ENCODE measurements around the gene DCTD. TPM values are rescaled to one million over a fixed set of nuclear protein-coding genes. Genes with fewer than 3 reads are reported as not detected.

Gene DCTD
- total RNA-seq, 4 donors from 2014 or later: 99.3 to 150 (median 119) TPM

- no peaks in the 10 kb centered on the region for H3K36me3 ChIP-seq
- intact Hi-C loops (cut with DNase I): loop anchor here (10.0 kb wide), 1 partner anchor 123 kb away; no protein-coding TSS in a partner anchor
- no peak overlapping the region for H3K4me3 ChIP-seq (replicated peaks in 1 of 3)
- no peaks in the 10 kb centered on the region for H3K27me3 ChIP-seq
- WGBS, 2 donors: 80 to 85% methylated on average over 3 of the region's 3 CpGs
- H3K9me3 ChIP-seq: no peaks in the 10 kb centered on the region
- TF ChIP-seq CTCF (IDR thresholded peaks at IDR 0.05) (no peak), POLR2A (IDR thresholded peaks at IDR 0.05) (no peak)
- peaks cover 13% of the 10 kb centered on the region in 2 donors for H3K4me1 ChIP-seq
- no peak overlapping the region for H3K27ac ChIP-seq
- no peak for DNase-seq
Observed at GRCh38 chr4:182927505-182927904, 10.3 kb upstream of the DCTD start.

- H3K9me3 ChIP-seq: no peaks in the 10 kb centered on the region
- peaks cover 4 to 8% of the 10 kb centered on the region in 2 donors for H3K4me1 ChIP-seq
- 89 to 96% methylated on average over 1 of the region's 1 CpG for WGBS, 2 donors
- TF ChIP-seq POLR2A (IDR thresholded peaks at IDR 0.05) (no peak), CTCF (IDR thresholded peaks at IDR 0.05) (no peak)
- DNase-seq: no peak
- H3K27ac ChIP-seq: no peak overlapping the region
- no peak overlapping the region for H3K4me3 ChIP-seq (replicated peaks in 1 of 3)
- no peaks in the 10 kb centered on the region for H3K36me3 ChIP-seq
- intact Hi-C loops (cut with DNase I): loop anchor here (10.0 kb wide), 1 partner anchor 121 kb away; no protein-coding TSS in a partner anchor
- H3K27me3 ChIP-seq: no peaks in the 10 kb centered on the region
Observed at GRCh38 chr4:182925855-182926254, 8.7 kb upstream of the DCTD start.

- 60 to 69% methylated on average over 10 of the region's 10 CpGs for WGBS, 2 donors
- peak; percentile 75 to 76 for DNase-seq
Observed at GRCh38 chr4:182925298-182925757, 8.1 kb upstream of the DCTD start.

GRCh38 chr4:182924497-182924896 is 7.3 kb upstream of the DCTD start:
- Histone ChIP-seq H3K9me3 (no peaks in the 10 kb centered on the region), H3K4me1 (peaks cover 9 to 16% of the 10 kb centered on the region in 2 donors), H3K4me3 (replicated peaks in 1 of 3) (no peak overlapping the region), H3K27ac (no peak overlapping the region), H3K36me3 (no peaks in the 10 kb centered on the region), H3K27me3 (no peaks in the 10 kb centered on the region)
- WGBS, 2 donors: 87 to 94% methylated on average over 7 of the region's 7 CpGs
- TF ChIP-seq POLR2A (IDR thresholded peaks at IDR 0.05): no peak
- no peak for TF ChIP-seq CTCF (IDR thresholded peaks at IDR 0.05)
- intact Hi-C loops (cut with DNase I): loop anchor here (10.0 kb wide), 1 partner anchor 120 kb away; no protein-coding TSS in a partner anchor
- DNase-seq: no peak

More at GRCh38 chr4:182925298-182925757, 8.1 kb upstream of the DCTD start:
- Histone ChIP-seq H3K4me3 (replicated peaks in 1 of 3) (no peak overlapping the region), H3K4me1 (peaks cover 4 to 8% of the 10 kb centered on the region in 2 donors), H3K27ac (no peak overlapping the region), H3K9me3 (no peaks in the 10 kb centered on the region), H3K36me3 (no peaks in the 10 kb centered on the region), H3K27me3 (no peaks in the 10 kb centered on the region)
- peak in 4 of 6 experiments; percentile 39 to 57 (median 54) for TF ChIP-seq CTCF (IDR thresholded peaks at IDR 0.05)
- TF ChIP-seq POLR2A (IDR thresholded peaks at IDR 0.05): no peak
- intact Hi-C loops (cut with DNase I): loop anchor here (10.0 kb wide), 1 partner anchor 121 kb away; no protein-coding TSS in a partner anchor

- TF ChIP-seq CTCF (IDR thresholded peaks at IDR 0.05) (no peak), POLR2A (IDR thresholded peaks at IDR 0.05) (no peak)
- no peak for DNase-seq
- WGBS, 2 donors: 92 to 93% methylated on average over 10 of the region's 10 CpGs
Observed at GRCh38 chr4:182923796-182924340, 6.7 kb upstream of the DCTD start.

More at GRCh38 chr4:182923796-182924340, 6.7 kb upstream of the DCTD start:
- Histone ChIP-seq H3K27me3 (no peaks in the 10 kb centered on the region), H3K27ac (no peak overlapping the region), H3K4me3 (replicated peaks in 1 of 3) (no peak overlapping the region), H3K36me3 (no peaks in the 10 kb centered on the region), H3K4me1 (peaks cover 7 to 18% of the 10 kb centered on the region in 2 donors), H3K9me3 (no peaks in the 10 kb centered on the region)
- intact Hi-C loops (cut with DNase I): loop anchor here (10.0 kb wide), 1 partner anchor 119 kb away; no protein-coding TSS in a partner anchor
